Upper lobe of left lung (tissue), 6 donors: ENCODE results near the gene EZH2. TPM values are rescaled to one million over a fixed set of nuclear protein-coding genes. Genes with fewer than 3 reads are reported as not detected.

Experiments used
- ATAC-seq, 2 donors: fragments of 200-7000 bp; cut with Tn5 transposase; one replicate each; pipeline ENCODE4 v1.9.1; 2022; ENCODE audit warnings: mild to moderate bottlenecking in 2 of 2, moderate library complexity in 2 of 2; ENCODE audit not compliant: low FRiP score in 2 of 2
- DNase-seq, 2 donors: peaks; one replicate each; pipeline ENCODE4 v3.0.0-alpha.2; 2019 to 2020
- H3K27ac ChIP-seq, 4 donors: fragments of 200-600 bp; sonication (generic); one replicate each; pipeline ENCODE4 v1.5.1; 2016 to 2019
- H3K27me3 ChIP-seq, 4 donors: fragments of 200-600 bp; sonication (generic); one replicate each; pipeline ENCODE4 v1.5.1; 2017 to 2019
- H3K36me3 ChIP-seq, 4 donors: fragments of 200-600 bp; sonication (generic); one replicate each; pipeline ENCODE4 v1.5.1; 2016 to 2019
- H3K4me1 ChIP-seq, 4 donors: fragments of 200-600 bp; sonication (generic); one replicate each; pipeline ENCODE4 v1.5.1; 2018 to 2019
- H3K4me3 ChIP-seq, 4 donors: fragments of 200-600 bp; sonication (generic); one replicate each; pipeline ENCODE4 v1.5.1; 2017 to 2019; ENCODE audit warnings: mild to moderate bottlenecking in 2 of 4, moderate library complexity in 1 of 4
- H3K9me3 ChIP-seq, 4 donors: fragments of 200-600 bp; sonication (generic); one replicate each; pipeline ENCODE4 v1.5.1; 2018 to 2019
- CTCF ChIP-seq, 6 experiments: fragments of 450-650 bp in 4 of 6; fragments of 200-600 bp in 2 of 6; sonication (generic) in 2 of 6; IDR thresholded peaks; one replicate each; pipeline ENCODE4 v1.5.1; 2016 to 2019; ENCODE audit warnings: antibody characterized with exemption in 6 of 6
- EP300 ChIP-seq, 4 donors: sonication (generic); formaldehyde crosslinking; IDR thresholded peaks; one replicate each; pipeline ENCODE4 v1.5.1; 2017; ENCODE audit warnings: antibody characterized with exemption in 4 of 4, control low read depth in 2 of 4
- POLR2A ChIP-seq, 4 donors: fragments of 450-650 bp; IDR thresholded peaks; one replicate each; pipeline ENCODE4 v1.5.1; 2016 to 2017; ENCODE audit warnings: antibody characterized with exemption in 4 of 4, mild to moderate bottlenecking in 2 of 4
- POLR2AphosphoS5 ChIP-seq, 2 donors: sonication (generic); formaldehyde crosslinking; IDR thresholded peaks; one replicate each; pipeline ENCODE4 v1.5.1; 2017; ENCODE audit warnings: antibody characterized with exemption in 2 of 2
- WGBS, 2 donors: methylation state at CpG; one replicate each; pipeline ENCODE4 v1.1.5; 2017 to 2018; 5-methylcytosine and 5-hydroxymethylcytosine counted together
- total RNA-seq, 6 donors: library from RNA; depleted of rRNA in 4 of 6; stranded (reverse); fragments of >200 nt in 4 of 6; gene quantifications; one replicate each; pipeline versions ENCODE4 v1.1.0 to v1.2.1, GENCODE V29; 2016 to 2021
- donor health status: DM: no; HTN: no; CAD: no; lungs with moderate emphysema.
- donor health status: DM: no; HTN: yes; CAD: no; lungs with severe emphysema.

Gene EZH2
- total RNA-seq, 6 donors from 2014 or later = 0.89 to 4.6 (median 3.1) TPM

- TF ChIP-seq EP300 (IDR thresholded peaks at IDR 0.05) = no peak
- 45 to 57% methylated on average over 5 to 6 of the region's 6 CpGs for WGBS, 2 donors
- Histone ChIP-seq H3K4me3 (no peak overlapping the region), H3K27ac (no peak overlapping the region), H3K4me1 (no peaks in the 10 kb centered on the region), H3K27me3 (no peaks in the 10 kb centered on the region), H3K9me3 (no peaks in the 10 kb centered on the region), H3K36me3 (no peaks in the 10 kb centered on the region)
- ATAC-seq (no peak), DNase-seq (no peak)
Observed at GRCh38 chr7:148905093-148905666, 21.1 kb upstream of the EZH2 start.

GRCh38 chr7:148903504-148903903 lies 19.4 kb upstream of the EZH2 start:
- no peak for TF ChIP-seq POLR2AphosphoS5 (IDR thresholded peaks at IDR 0.05)
- no peak for TF ChIP-seq CTCF (IDR thresholded peaks at IDR 0.05)
- TF ChIP-seq EP300 (IDR thresholded peaks at IDR 0.05) = no peak
- no peak for TF ChIP-seq POLR2A (IDR thresholded peaks at IDR 0.05)
- Histone ChIP-seq H3K36me3 (no peaks in the 10 kb centered on the region), H3K4me1 (no peaks in the 10 kb centered on the region), H3K9me3 (no peaks in the 10 kb centered on the region), H3K27ac (no peak overlapping the region), H3K27me3 (no peaks in the 10 kb centered on the region), H3K4me3 (no peak overlapping the region)
- no peak for ATAC-seq
- 88 to 100% methylated on average over 1 of the region's 1 CpG for WGBS, 2 donors
- no peak for DNase-seq

GRCh38 chr7:148901178-148901577 lies 17.1 kb upstream of the EZH2 start:
- DNase-seq (no peak), ATAC-seq (no peak)
- H3K27me3 ChIP-seq = no peaks in the 10 kb centered on the region
- no peaks in the 10 kb centered on the region for H3K36me3 ChIP-seq
- no peaks in the 10 kb centered on the region for H3K4me1 ChIP-seq
- H3K4me3 ChIP-seq = no peak overlapping the region
- H3K9me3 ChIP-seq = no peaks in the 10 kb centered on the region
- TF ChIP-seq EP300 (IDR thresholded peaks at IDR 0.05) (no peak), POLR2A (IDR thresholded peaks at IDR 0.05) (no peak), CTCF (IDR thresholded peaks at IDR 0.05) (no peak), POLR2AphosphoS5 (IDR thresholded peaks at IDR 0.05) (no peak)
- H3K27ac ChIP-seq = no peak overlapping the region
- 85 to 98% methylated on average over 3 of the region's 3 CpGs for WGBS, 2 donors

- no peaks in the 10 kb centered on the region for H3K36me3 ChIP-seq
- no peak overlapping the region for H3K4me3 ChIP-seq
- no peak for TF ChIP-seq EP300 (IDR thresholded peaks at IDR 0.05)
- no peak for TF ChIP-seq POLR2A (IDR thresholded peaks at IDR 0.05)
- no peak for TF ChIP-seq POLR2AphosphoS5 (IDR thresholded peaks at IDR 0.05)
- no peak for TF ChIP-seq CTCF (IDR thresholded peaks at IDR 0.05)
- no peaks in the 10 kb centered on the region for H3K4me1 ChIP-seq
- H3K27ac ChIP-seq = no peak overlapping the region
- H3K27me3 ChIP-seq = no peaks in the 10 kb centered on the region
- ATAC-seq (no peak), DNase-seq (no peak)
- H3K9me3 ChIP-seq = no peaks in the 10 kb centered on the region
- 48 to 57% methylated on average over 6 of the region's 6 CpGs for WGBS, 2 donors
Observed at GRCh38 chr7:148898845-148899484, 14.9 kb upstream of the EZH2 start.

- 59 to 75% methylated on average over 2 of the region's 2 CpGs for WGBS, 2 donors
- Histone ChIP-seq H3K36me3 (no peaks in the 10 kb centered on the region), H3K9me3 (no peaks in the 10 kb centered on the region), H3K27ac (no peak overlapping the region), H3K4me1 (no peaks in the 10 kb centered on the region), H3K27me3 (no peaks in the 10 kb centered on the region), H3K4me3 (no peak overlapping the region)
- TF ChIP-seq POLR2AphosphoS5 (IDR thresholded peaks at IDR 0.05) (no peak), CTCF (IDR thresholded peaks at IDR 0.05) (no peak), EP300 (IDR thresholded peaks at IDR 0.05) (no peak), POLR2A (IDR thresholded peaks at IDR 0.05) (no peak)
- DNase-seq (no peak), ATAC-seq (no peak)
Observed at GRCh38 chr7:148894591-148894990, 10.5 kb upstream of the EZH2 start.
